Cardiac septum (tissue), 1 donor: ENCODE results near the gene NFKB1. TPM values are rescaled to one million over a fixed set of nuclear protein-coding genes. Genes with fewer than 3 reads are reported as not detected.

Experiments
- DNase-seq: peaks from one replicate; pipeline ENCODE4 v3.0.0-alpha.2; 2020; ENCODE audit warnings: low spot score
- intact Hi-C: fragments of 100-400 bp; cut with DNase I; formaldehyde crosslinking; loops from one replicate; pipeline ENCODE4 v1.14.0; 2022
- total RNA-seq: library from RNA; stranded (reverse); fragmentation: NEBNext Ultra II Directional; extraction: Animal tissue kit (Norgen Biotek cat#: 25700); gene quantifications from one replicate; pipeline ENCODE4 v1.2.1, GENCODE V29; 2021
- donor health status: DM: no; HTN: no; CAD: no.

Gene NFKB1
- total RNA-seq, 1 donor from 2014 or later = 28.7 TPM

DNA sequence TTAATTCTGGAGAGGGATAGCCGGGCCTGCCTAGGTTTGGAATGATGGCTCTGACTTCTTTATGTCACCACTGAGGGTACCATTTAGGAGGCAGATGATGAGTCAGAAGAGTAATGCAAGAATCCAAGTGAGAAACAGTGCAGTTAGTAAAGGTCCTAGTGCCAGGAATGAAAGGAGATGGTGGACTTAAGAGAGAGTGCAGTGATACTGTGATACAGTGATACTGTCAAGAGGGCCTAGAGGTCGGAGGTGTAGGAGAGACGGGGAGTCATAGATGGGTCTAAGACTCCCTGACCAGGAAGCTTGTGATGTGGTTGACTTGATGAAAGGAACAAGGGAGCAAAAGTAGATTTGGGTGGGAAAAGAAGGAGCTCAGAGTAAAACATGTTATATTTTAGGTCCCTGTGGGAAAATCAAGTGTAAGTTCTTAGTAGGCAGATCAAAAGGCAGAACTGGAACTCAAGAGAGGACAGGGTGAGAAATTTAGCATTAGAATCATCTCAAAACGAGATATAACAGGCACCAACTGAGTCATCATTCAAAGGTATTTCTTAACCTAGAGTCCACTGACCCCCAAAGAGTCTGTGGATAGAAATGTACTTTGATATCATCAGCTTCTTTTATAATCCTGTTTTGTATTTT is 85.0 kb downstream of the NFKB1 start:
- DNase-seq = no peak
- intact Hi-C loops = no loop called here

DNA sequence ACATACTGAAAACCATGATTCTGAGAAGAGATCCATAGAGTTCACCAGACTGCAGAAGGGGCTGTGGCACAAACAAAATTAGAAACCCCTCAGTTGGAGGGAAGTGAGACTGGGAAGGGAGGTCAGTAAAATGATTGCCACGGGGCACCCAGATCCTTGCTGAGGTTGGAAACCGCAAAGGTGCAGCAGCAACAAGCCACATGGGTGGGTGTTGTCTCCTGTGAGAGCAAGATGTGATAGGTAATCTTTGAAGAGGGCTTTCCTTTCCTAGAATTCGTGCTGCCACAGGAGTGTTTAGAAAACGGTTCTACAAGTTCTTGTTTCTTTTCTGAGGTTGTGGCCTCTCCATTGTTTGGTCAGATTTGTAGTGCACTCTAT is 85.5 kb downstream of the NFKB1 start:
- intact Hi-C loops = no loop called here

GRCh38 chr4:102589743-102590142 is 88.6 kb downstream of the NFKB1 start:
- intact Hi-C loops = no loop called here
- no peak for DNase-seq

More for the DNA sequence above, 85.5 kb downstream of the NFKB1 start:
- no peak for DNase-seq

- intact Hi-C loops = no loop called here
Observed at GRCh38 chr4:102592256-102592655, 91.1 kb downstream of the NFKB1 start.

GRCh38 chr4:102593147-102593546 is 92.0 kb downstream of the NFKB1 start:
- intact Hi-C loops = no loop called here
- DNase-seq = no peak

More at GRCh38 chr4:102592256-102592655, 91.1 kb downstream of the NFKB1 start:
- DNase-seq = no peak

- intact Hi-C loops = no loop called here
- DNase-seq = no peak
Observed at GRCh38 chr4:102594000-102594399, 92.8 kb downstream of the NFKB1 start.

- intact Hi-C loops = no loop called here
- DNase-seq = no peak
Observed at GRCh38 chr4:102596532-102596931, 95.4 kb downstream of the NFKB1 start.

DNA sequence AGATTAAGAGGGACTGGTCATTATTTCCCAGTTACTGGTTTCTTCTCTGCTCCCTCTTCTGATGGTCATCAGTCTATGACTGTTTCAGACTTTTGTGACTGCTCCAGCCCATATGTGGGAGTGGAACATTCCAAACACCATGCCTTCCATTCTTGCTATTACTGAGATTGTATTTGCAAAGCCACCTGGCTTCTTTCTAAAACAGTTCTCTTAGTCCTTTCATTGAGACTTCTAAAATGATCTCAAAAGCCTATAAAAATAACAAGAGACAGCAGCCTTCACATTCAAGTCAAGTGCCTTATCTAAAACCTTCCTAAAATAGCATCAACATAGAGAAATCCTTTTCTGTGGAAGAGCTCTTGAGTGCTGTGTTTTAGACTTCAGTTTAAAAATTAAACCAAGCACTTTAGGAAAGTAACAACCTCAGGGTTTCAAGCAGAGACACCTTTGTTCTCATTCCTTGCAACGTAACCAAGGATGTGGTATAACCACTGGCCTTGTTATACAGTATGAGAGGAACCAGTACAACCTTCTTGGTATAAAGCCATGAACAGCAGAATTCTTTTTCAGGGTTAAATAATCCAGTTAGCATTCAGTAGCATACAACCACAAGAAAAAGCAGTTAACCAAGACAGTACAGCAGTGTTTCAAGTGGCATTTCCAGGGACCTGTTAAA is 97.1 kb downstream of the NFKB1 start:
- intact Hi-C loops = no loop called here
- no peak for DNase-seq

DNA sequence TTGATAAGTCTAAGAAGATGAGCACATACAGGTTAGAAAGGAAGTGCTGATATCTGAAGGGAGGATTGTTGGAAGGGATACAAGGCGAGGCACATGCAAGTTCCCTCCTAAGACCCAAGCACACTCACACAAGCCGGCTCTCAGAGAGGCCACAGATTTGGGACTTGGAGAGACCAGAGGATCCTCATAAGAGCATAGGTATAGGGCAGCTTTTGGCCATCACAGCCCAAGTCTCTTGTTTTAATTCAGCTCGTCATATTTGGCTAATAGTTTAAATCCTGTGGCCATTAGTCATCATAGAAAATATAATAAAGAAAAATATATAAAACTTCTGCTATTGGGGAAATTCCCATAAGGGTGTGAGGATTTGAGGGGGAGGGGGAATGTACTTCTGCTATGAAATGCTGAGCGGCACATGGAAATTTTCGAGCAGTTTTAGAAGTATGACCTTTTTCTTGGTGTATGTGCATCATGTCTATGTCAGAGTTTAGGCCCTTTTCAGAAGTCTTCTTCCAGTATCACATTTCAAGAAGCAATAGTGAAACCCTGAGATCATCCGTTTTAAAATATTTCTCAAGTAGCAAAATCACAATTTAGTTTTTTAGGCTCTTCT is 97.7 kb downstream of the NFKB1 start:
- no peak for DNase-seq
- intact Hi-C loops = no loop called here

GRCh38 chr4:102599455-102599854 is 98.3 kb downstream of the NFKB1 start:
- no peak for DNase-seq
- intact Hi-C loops = no loop called here

DNA sequence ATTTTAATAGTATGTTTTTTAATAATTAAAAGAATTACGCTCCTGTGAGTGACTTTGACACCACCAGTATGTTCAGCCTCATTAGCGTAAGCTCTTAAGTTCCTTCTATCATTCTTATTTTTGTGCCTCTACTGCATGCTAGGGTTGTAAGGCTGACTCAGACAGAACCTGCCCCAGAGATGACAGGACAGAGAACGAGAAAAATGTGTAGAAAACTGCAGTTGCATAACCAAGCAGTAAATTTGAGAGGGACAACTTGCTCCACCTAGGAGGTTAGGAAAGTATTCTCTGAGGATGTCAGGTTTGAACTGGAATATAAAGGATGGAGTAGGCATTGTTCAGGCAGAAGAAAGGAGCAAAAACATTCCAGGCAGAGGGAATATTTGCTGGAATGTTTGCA is 98.7 kb downstream of the NFKB1 start:
- intact Hi-C loops = no loop called here
- no peak for DNase-seq

GRCh38 chr4:102600689-102601088 is 99.5 kb downstream of the NFKB1 start:
- no peak for DNase-seq
- intact Hi-C loops = no loop called here

DNA sequence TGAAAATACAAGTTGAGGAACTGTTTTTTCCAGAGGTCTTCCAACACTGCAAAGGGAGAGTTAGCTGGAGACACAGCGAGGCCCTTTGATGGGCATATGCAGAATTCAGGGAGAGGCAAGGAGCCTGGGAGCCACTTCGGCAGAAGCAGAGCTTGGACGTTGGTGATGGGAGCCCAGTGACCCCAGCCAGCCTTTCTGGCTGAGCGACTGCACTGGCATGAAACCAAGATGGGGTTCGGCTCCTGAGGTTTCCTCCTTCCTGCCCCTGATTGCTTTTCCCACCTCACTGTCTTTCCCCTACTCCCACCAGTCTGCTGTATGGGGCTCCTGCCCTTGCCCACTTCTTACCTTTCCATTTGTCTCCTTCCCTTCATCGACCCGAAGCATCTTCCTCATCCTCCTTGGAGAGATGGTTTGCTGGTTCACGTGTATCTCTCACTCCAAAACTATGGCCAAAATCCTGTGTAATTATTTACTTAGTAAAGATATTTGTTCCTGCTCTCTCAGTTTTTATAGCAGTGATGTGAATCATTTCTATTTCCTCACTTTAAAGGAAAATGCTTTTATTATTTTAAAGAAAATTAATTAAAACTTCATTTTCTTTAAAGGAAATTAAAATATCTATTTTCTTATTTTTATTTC is 100.5 kb downstream of the NFKB1 start:
- DNase-seq = no peak
- intact Hi-C loops = no loop called here

- no peak for DNase-seq
- intact Hi-C loops = no loop called here
Observed at GRCh38 chr4:102604222-102604940, 103.2 kb downstream of the NFKB1 start.

DNA sequence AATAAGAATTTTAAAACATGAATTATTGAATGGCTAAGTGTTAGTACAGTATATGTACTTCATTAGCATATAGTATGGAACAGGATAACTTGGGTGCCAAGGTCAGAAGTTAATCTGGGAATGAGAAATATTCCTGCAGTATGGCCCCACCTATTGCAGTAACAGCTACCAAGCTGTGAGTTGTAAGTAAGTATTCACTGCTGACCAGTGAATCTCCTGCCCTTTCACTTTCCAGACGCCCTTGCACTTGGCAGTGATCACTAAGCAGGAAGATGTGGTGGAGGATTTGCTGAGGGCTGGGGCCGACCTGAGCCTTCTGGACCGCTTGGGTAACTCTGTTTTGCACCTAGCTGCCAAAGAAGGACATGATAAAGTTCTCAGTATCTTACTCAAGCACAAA is 105.1 kb downstream of the NFKB1 start:
- intact Hi-C loops = no loop called here
- no peak for DNase-seq

GRCh38 chr4:102606846-102607450 is 105.8 kb downstream of the NFKB1 start:
- intact Hi-C loops = no loop called here
- DNase-seq = no peak

DNA sequence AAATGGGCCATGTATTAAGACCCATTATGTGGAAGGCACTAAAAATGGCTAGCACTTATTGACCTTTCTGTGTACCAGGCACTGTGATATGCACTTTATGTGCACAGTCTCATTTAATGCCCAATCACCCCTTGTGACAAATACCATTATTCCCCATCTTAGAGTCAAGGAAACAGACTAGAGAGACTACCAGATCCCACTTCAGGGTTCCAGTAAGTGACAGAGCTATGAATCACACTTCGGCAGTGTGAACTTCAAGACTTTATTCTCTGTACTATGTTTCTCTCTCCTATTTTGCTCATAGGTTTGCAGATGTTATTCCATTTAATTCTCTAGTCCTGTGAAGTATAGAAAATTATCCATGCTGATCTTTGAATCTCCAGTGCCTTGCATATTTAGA is 107.0 kb downstream of the NFKB1 start:
- intact Hi-C loops = no loop called here
- no peak for DNase-seq

- intact Hi-C loops = loop anchor here (5.0 kb wide), 1 partner anchor 108 kb away; the partner anchor contains the start of gene NFKB1
- DNase-seq = no peak
Observed at GRCh38 chr4:102610007-102610406, 108.8 kb downstream of the NFKB1 start.

DNA sequence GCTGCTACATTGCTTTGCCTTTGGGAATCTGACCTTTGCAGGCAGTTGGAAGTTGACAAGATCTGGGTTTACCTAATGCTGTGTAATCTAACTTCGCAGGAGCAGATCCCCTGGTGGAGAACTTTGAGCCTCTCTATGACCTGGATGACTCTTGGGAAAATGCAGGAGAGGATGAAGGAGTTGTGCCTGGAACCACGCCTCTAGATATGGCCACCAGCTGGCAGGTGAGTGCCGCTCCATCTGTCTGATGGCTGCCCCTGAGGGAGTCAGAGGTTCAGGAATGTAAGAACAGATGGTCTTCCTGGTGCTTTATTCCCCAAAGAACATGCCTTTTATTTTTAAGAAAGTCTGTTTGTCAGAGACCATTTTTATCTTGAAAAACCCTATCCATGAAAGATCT is 109.3 kb downstream of the NFKB1 start:
- intact Hi-C loops = loop anchor here (5.0 kb wide), 1 partner anchor 108 kb away; the partner anchor contains the start of gene NFKB1
- DNase-seq = no peak
